Smooth muscle cell (in vitro differentiated cells): Measurements from ENCODE around the gene CCDC33. TPM values are rescaled to one million over a fixed set of nuclear protein-coding genes. Genes with fewer than 3 reads are reported as not detected.
A peak's percentile ranks its signal among the peaks of the same experiment; 100 is the strongest.

Experiments used
- DNase-seq: peaks from one replicate; lab custom pipeline; 2025; ENCODE audit not compliant: unreplicated experiment; lab: John Stamatoyannopoulos, UW
- H2AFZ ChIP-seq: fragments of 200-600 bp; sonication (generic); 2 replicates; pipeline ENCODE4 v1.6.0; 2016; ENCODE audit warnings: antibody characterized with exemption, low read depth, mild to moderate bottlenecking
- H3F3A ChIP-seq: fragments of 200-600 bp; sonication (generic); 2 replicates; pipeline ENCODE4 v1.6.0; 2017; ENCODE audit warnings: antibody characterized with exemption, low read depth
- H3K27ac ChIP-seq: fragments of 200-600 bp; sonication (generic); 2 replicates; pipeline ENCODE4 v1.5.1; 2016; ENCODE audit warnings: low read depth, mild to moderate bottlenecking
- H3K27me3 ChIP-seq: fragments of 200-600 bp; sonication (generic); 2 replicates; pipeline ENCODE4 v1.6.1; 2016; ENCODE audit warnings: low read depth, mild to moderate bottlenecking
- H3K36me3 ChIP-seq: fragments of 200-600 bp; sonication (generic); 2 replicates; pipeline ENCODE4 v1.5.1; 2016; ENCODE audit warnings: low read depth
- H3K4me1 ChIP-seq: fragments of 200-600 bp; sonication (generic); 2 replicates; pipeline ENCODE4 v1.5.1; 2016; ENCODE audit warnings: low read depth
- H3K4me2 ChIP-seq: fragments of 200-600 bp; sonication (generic); 2 replicates; pipeline ENCODE4 v1.6.0; 2016; ENCODE audit warnings: mild to moderate bottlenecking
- H3K4me3 ChIP-seq: fragments of 200-600 bp; sonication (generic); 2 replicates; pipeline ENCODE4 v1.5.1; 2016; ENCODE audit warnings: mild to moderate bottlenecking
- H3K79me2 ChIP-seq: fragments of 200-600 bp; sonication (generic); 2 replicates; pipeline ENCODE4 v1.6.0; 2016; ENCODE audit warnings: low read depth, mild to moderate bottlenecking
- H3K9ac ChIP-seq: fragments of 200-600 bp; sonication (generic); 2 replicates; pipeline ENCODE4 v1.6.0; 2016; ENCODE audit warnings: low read depth
- H3K9me3 ChIP-seq: fragments of 200-600 bp; sonication (generic); replicated peaks from 2 replicates; pipeline ENCODE4 v1.5.1; 2016; ENCODE audit warnings: low read depth
- H4K20me1 ChIP-seq: fragments of 200-600 bp; sonication (generic); 2 replicates; pipeline ENCODE4 v1.6.0; 2016; ENCODE audit warnings: low read depth
- WGBS: methylation state at CpG from one replicate; pipeline ENCODE4 v1.1.7; 2016; ENCODE audit warnings: low lambda C conversion rate; 5-methylcytosine and 5-hydroxymethylcytosine counted together
- polyA plus RNA-seq: library from polyadenylated mRNA; unstranded; fragments of >200 nt; fragmentation: Nextera tagmentation; extraction: Ambion mirVana; gene quantifications from 2 replicates; pipeline ENCODE4 v1.2.1, GENCODE V29; 2016
- total RNA-seq: library from RNA; depleted of rRNA; stranded (reverse); fragments of >200 nt; gene quantifications from 2 replicates; pipeline ENCODE4 v1.2.3, GENCODE V29; 2014
- TF ChIP-seq, protein P1 (sequence below): fragments of 200-600 bp; sonication (generic); IDR thresholded peaks from 2 replicates; pipeline ENCODE4 v1.5.1; 2017; ENCODE audit warnings: borderline replicate concordance, mild to moderate bottlenecking, antibody characterized with exemption; ENCODE audit not compliant: insufficient read depth, poor library complexity, severe bottlenecking

The CCDC33 gene
- total and polyA plus RNA-seq, 2 experiments from 2014 or later: 3.8 to 5.8 TPM

- H3K36me3 ChIP-seq: no peaks in the 10 kb centered on the region
- H3K9me3 ChIP-seq: no peaks in the 10 kb centered on the region
- WGBS: 96% methylated on average over 1 of the region's 1 CpG
- no peak overlapping the region for H3K9ac ChIP-seq
- DNase-seq: no peak
- H2AFZ ChIP-seq: no peak overlapping the region
- H3K4me2 ChIP-seq: no peak overlapping the region
- peaks cover 14% of the 10 kb centered on the region for H3K4me1 ChIP-seq
- H3K27ac ChIP-seq: no peak overlapping the region
- H4K20me1 ChIP-seq: no peaks in the 10 kb centered on the region
- TF ChIP-seq, protein P1, sequence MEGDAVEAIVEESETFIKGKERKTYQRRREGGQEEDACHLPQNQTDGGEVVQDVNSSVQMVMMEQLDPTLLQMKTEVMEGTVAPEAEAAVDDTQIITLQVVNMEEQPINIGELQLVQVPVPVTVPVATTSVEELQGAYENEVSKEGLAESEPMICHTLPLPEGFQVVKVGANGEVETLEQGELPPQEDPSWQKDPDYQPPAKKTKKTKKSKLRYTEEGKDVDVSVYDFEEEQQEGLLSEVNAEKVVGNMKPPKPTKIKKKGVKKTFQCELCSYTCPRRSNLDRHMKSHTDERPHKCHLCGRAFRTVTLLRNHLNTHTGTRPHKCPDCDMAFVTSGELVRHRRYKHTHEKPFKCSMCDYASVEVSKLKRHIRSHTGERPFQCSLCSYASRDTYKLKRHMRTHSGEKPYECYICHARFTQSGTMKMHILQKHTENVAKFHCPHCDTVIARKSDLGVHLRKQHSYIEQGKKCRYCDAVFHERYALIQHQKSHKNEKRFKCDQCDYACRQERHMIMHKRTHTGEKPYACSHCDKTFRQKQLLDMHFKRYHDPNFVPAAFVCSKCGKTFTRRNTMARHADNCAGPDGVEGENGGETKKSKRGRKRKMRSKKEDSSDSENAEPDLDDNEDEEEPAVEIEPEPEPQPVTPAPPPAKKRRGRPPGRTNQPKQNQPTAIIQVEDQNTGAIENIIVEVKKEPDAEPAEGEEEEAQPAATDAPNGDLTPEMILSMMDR: no peak
- no peak overlapping the region for H3K4me3 ChIP-seq
- no peaks in the 10 kb centered on the region for H3F3A ChIP-seq
- H3K79me2 ChIP-seq: no peaks in the 10 kb centered on the region
- no peaks in the 10 kb centered on the region for H3K27me3 ChIP-seq
Observed at GRCh38 chr15:74362482-74362881, 126.4 kb downstream of the CCDC33 start.

DNA sequence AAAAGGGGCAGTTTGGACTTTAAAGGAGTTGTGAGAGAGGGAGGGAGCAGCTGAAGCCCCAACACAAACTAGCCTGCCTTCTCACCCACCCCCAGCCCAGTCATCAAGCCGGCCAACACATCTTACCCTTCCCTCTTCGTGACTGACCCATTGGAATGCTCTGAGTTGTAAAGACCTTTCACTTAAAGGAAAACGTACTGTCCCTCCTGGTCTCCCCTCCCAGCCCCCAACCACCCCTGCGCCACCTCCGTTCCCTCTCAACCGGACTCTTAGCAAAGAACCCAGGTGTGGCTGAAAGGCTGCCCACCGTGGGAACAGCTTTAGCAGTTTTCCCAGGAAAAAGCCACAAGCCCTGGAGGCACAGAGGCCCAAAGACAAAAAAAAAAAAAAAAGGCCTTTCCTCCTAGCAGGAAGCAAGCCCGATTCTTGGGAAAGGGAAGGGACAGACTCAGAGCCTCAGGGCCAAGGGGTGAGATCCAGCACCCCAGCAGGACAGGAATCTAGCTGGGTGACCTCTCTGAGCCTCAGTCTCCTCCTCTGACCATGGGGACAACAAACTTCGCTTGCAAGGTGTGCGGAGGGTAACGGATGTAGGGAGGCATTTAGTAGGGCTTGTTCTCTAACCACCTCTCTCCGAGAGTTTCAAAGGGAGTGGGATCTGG lies 128.9 kb downstream of the CCDC33 start:
- Histone ChIP-seq H2AFZ (peak overlapping the region; percentile 100), H3K36me3 (no peaks in the 10 kb centered on the region), H3K27me3 (no peaks in the 10 kb centered on the region), H3K9ac (peak overlapping the region; percentile 64), H3K79me2 (no peaks in the 10 kb centered on the region), H4K20me1 (no peaks in the 10 kb centered on the region), H3K4me2 (peak overlapping the region; percentile 97), H3K4me3 (peak overlapping the region; percentile 63), H3K9me3 (no peaks in the 10 kb centered on the region), H3K4me1 (peaks cover 7% of the 10 kb centered on the region), H3K27ac (peak overlapping the region; percentile 41), H3F3A (no peaks in the 10 kb centered on the region)
- WGBS: 47% methylated on average over 12 of the region's 12 CpGs
- TF ChIP-seq, protein P1: no peak
- no peak for DNase-seq

DNA sequence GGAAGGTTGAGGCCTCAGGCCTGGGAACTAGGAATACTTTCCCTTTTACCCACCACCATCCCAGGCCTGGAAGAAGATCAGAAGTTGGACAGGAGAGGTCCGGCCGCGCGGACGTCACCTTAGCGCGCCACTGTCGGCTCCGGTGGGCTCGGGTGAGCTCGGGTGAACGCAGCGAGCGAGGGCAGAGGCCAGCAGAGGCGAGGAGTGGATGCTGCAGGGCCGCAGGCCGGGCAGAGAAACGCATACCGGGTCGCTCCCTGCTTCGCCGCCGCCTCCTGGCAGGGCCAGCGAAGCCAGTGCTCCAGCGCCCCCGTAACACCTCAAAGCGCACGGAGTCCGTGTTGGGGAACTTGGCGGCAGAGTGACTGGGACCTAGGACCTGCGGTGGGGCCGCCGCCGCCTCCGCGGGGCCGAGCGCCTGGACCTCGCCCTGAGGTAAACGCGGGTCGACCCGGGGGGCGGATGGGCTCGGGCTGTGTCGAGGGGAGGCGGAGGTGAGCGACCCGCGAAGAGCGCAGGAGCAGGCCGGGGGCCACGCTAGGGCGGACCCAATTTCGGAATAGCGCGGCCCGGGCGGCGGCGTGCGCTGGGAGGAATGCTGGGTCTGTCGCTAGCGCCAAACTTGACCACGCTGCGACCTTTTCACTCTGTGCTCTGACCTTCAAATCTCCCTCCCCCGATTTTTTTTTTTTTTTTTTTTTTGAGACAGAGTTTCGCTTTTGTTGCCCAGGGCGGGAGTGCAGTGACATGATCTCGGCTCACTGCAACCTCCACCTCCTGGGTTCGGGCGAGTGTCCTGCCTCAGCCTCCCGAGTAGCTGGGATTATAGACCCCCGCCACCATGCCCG lies 129.7 kb downstream of the CCDC33 start:
- no peaks in the 10 kb centered on the region for H3F3A ChIP-seq
- no peaks in the 10 kb centered on the region for H3K27me3 ChIP-seq
- no peaks in the 10 kb centered on the region for H3K79me2 ChIP-seq
- no peaks in the 10 kb centered on the region for H3K9me3 ChIP-seq
- peak overlapping the region; percentile 63 for H3K4me3 ChIP-seq
- H3K9ac ChIP-seq: peak overlapping the region; percentile 64
- TF ChIP-seq, protein P1: no peak
- H2AFZ ChIP-seq: peak overlapping the region; percentile 100
- H3K4me1 ChIP-seq: peaks cover 7% of the 10 kb centered on the region
- DNase-seq: peak; percentile 32
- H3K4me2 ChIP-seq: peak overlapping the region; percentile 97
- peak overlapping the region; percentile 41 for H3K27ac ChIP-seq
- no peaks in the 10 kb centered on the region for H3K36me3 ChIP-seq
- no peaks in the 10 kb centered on the region for H4K20me1 ChIP-seq
- WGBS: 9% methylated on average over 71 of the region's 75 CpGs
